Hepatocyte (in vitro differentiated cells): ENCODE data around the gene PCDHGC3. TPM values are rescaled to one million over a fixed set of nuclear protein-coding genes. Genes with fewer than 3 reads are reported as not detected.

Experiments
- DNase-seq: peaks from one replicate; pipeline ENCODE4 v3.0.0-alpha.2; 2016; ENCODE audit warnings: low spot score
- H2AFZ ChIP-seq: fragments of 200-600 bp; sonication (generic); 2 replicates; pipeline ENCODE4 v1.6.0; 2016; ENCODE audit warnings: antibody characterized with exemption, mild to moderate bottlenecking
- H3K27ac ChIP-seq: fragments of 200-600 bp; sonication (generic); 2 replicates; pipeline ENCODE4 v1.5.1; 2016; ENCODE audit warnings: mild to moderate bottlenecking
- H3K27me3 ChIP-seq: fragments of 200-600 bp; sonication (generic); 2 replicates; pipeline ENCODE4 v1.6.1; 2016
- H3K36me3 ChIP-seq: fragments of 200-600 bp; sonication (generic); replicated peaks from 2 replicates; pipeline ENCODE4 v1.5.1; 2016; ENCODE audit warnings: low read depth; ENCODE audit not compliant: insufficient read depth
- H3K4me1 ChIP-seq: fragments of 200-600 bp; sonication (generic); 2 replicates; pipeline ENCODE4 v1.5.1; 2016; ENCODE audit warnings: mild to moderate bottlenecking, moderate library complexity; ENCODE audit not compliant: insufficient read depth
- H3K4me2 ChIP-seq: fragments of 200-600 bp; sonication (generic); 2 replicates; pipeline ENCODE4 v1.6.0; 2016
- H3K4me3 ChIP-seq: fragments of 200-600 bp; sonication (generic); 2 replicates; pipeline ENCODE4 v1.5.1; 2016; ENCODE audit warnings: mild to moderate bottlenecking
- H3K79me2 ChIP-seq: fragments of 200-600 bp; sonication (generic); 2 replicates; pipeline ENCODE4 v1.6.0; 2017; ENCODE audit warnings: mild to moderate bottlenecking
- H3K9me2 ChIP-seq: fragments of 200-600 bp; sonication (generic); replicated peaks from 2 replicates; pipeline ENCODE4 v1.6.0; 2017; ENCODE audit warnings: mild to moderate bottlenecking; ENCODE audit not compliant: insufficient read depth
- H3K9me3 ChIP-seq: fragments of 200-600 bp; sonication (generic); 2 replicates; pipeline ENCODE4 v1.5.1; 2016; ENCODE audit warnings: low read depth, mild to moderate bottlenecking
- H4K20me1 ChIP-seq: fragments of 200-600 bp; sonication (generic); 2 replicates; pipeline ENCODE4 v1.6.0; 2016; ENCODE audit warnings: mild to moderate bottlenecking; ENCODE audit not compliant: insufficient read depth, poor library complexity, severe bottlenecking
- EZH2 ChIP-seq: fragments of 200-600 bp; sonication (generic); IDR thresholded peaks from 2 replicates; pipeline ENCODE4 v1.6.1; 2016; ENCODE audit warnings: antibody characterized with exemption, mild to moderate bottlenecking, borderline replicate concordance
- EZH2phosphoT487 ChIP-seq: fragments of 200-600 bp; sonication (generic); IDR thresholded peaks from one replicate; pipeline ENCODE4 v1.6.1; 2018; ENCODE audit warnings: antibody characterized with exemption, mild to moderate bottlenecking, low read depth, moderate library complexity; ENCODE audit not compliant: unreplicated experiment, severe bottlenecking
- WGBS: methylation state at CpG from one replicate; pipeline ENCODE4 v1.1.6; 2016; ENCODE audit warnings: low lambda C conversion rate; ENCODE audit errors: missing lambda C conversion rate; 5-methylcytosine and 5-hydroxymethylcytosine counted together
- polyA plus RNA-seq: library from polyadenylated mRNA; unstranded; fragments of >200 nt; fragmentation: Nextera tagmentation; extraction: Ambion mirVana; gene quantifications from 2 replicates; pipeline ENCODE4 v1.2.1, GENCODE V29; 2016
- total RNA-seq: library from RNA; depleted of rRNA; stranded (reverse); fragments of >200 nt; gene quantifications from 2 replicates; pipeline ENCODE4 v1.2.3, GENCODE V29; 2014
- TF ChIP-seq, protein P1 (sequence below): fragments of 200-600 bp; sonication (generic); IDR thresholded peaks from 2 replicates; pipeline ENCODE4 v1.5.1; 2016; ENCODE audit warnings: antibody characterized with exemption, mild to moderate bottlenecking; ENCODE audit not compliant: poor library complexity

The PCDHGC3 gene
- total and polyA plus RNA-seq, 2 experiments from 2014 or later = 18.9 to 40.8 TPM

DNA sequence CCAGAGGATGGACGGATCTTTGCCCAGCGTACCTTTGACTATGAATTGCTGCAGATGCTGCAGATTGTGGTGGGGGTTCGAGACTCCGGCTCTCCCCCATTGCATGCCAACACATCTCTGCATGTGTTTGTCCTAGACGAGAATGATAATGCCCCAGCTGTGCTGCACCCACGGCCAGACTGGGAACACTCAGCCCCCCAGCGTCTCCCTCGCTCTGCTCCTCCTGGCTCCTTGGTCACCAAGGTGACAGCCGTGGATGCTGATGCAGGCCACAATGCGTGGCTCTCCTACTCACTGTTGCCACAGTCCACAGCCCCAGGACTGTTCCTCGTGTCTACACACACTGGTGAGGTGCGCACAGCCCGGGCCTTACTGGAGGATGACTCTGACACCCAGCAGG, 15.0 kb downstream of the PCDHGC3 start:
- Histone ChIP-seq H3K79me2 (peaks cover 5% of the 10 kb centered on the region), H3K4me2 (no peak overlapping the region), H3K9me2 (no peaks in the 10 kb centered on the region), H3K27ac (no peak overlapping the region), H3K9me3 (no peaks in the 10 kb centered on the region), H3K4me3 (no peak overlapping the region), H2AFZ (no peak overlapping the region), H4K20me1 (no peaks in the 10 kb centered on the region), H3K36me3 (no peaks in the 10 kb centered on the region), H3K27me3 (peaks cover 29% of the 10 kb centered on the region), H3K4me1 (peaks cover 19% of the 10 kb centered on the region)
- DNase-seq = no peak
- TF ChIP-seq, protein P1, sequence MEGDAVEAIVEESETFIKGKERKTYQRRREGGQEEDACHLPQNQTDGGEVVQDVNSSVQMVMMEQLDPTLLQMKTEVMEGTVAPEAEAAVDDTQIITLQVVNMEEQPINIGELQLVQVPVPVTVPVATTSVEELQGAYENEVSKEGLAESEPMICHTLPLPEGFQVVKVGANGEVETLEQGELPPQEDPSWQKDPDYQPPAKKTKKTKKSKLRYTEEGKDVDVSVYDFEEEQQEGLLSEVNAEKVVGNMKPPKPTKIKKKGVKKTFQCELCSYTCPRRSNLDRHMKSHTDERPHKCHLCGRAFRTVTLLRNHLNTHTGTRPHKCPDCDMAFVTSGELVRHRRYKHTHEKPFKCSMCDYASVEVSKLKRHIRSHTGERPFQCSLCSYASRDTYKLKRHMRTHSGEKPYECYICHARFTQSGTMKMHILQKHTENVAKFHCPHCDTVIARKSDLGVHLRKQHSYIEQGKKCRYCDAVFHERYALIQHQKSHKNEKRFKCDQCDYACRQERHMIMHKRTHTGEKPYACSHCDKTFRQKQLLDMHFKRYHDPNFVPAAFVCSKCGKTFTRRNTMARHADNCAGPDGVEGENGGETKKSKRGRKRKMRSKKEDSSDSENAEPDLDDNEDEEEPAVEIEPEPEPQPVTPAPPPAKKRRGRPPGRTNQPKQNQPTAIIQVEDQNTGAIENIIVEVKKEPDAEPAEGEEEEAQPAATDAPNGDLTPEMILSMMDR = no peak
- TF ChIP-seq EZH2 (no peak), EZH2phosphoT487 (no peak)
- 95% methylated on average over 13 of the region's 13 CpGs for WGBS

DNA sequence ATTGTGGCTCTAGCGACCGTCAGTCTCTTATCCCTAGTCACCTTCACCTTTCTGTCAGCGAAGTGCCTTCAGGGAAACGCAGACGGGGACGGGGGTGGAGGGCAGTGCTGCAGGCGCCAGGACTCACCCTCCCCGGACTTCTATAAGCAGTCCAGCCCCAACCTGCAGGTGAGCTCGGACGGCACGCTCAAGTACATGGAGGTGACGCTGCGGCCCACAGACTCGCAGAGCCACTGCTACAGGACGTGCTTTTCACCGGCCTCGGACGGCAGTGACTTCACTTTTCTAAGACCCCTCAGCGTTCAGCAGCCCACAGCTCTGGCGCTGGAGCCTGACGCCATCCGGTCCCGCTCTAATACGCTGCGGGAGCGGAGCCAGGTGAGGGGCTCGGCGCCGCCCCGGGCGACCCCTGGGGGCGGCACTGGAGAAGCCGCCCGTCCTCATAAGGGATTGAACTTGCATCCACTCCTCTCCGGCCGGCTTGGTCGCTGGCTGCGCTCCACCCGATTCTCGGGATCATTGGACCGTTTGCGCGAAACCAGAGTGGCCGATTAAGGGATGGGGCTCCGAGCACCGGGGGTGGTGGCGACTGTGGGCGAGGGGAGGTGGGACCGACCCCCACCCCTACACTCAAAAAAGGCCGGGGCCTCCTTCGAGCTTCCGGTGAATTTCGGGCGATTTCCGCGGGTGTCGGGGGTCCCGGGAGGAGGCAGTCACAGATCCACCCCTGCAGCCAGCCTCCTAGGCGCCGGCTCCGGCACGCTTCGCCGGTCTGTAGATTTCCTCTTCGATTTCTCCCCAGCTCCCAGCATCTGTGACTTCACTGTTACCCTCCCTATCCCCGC, 15.8 kb downstream of the PCDHGC3 start:
- no peak for DNase-seq
- 38% methylated on average over 56 of the region's 66 CpGs for WGBS
- Histone ChIP-seq H4K20me1 (no peaks in the 10 kb centered on the region), H3K4me3 (no peak overlapping the region), H3K9me3 (no peaks in the 10 kb centered on the region), H2AFZ (no peak overlapping the region), H3K27me3 (peaks cover 27% of the 10 kb centered on the region), H3K36me3 (no peaks in the 10 kb centered on the region), H3K9me2 (no peaks in the 10 kb centered on the region), H3K79me2 (peaks cover under 1% of the 10 kb centered on the region), H3K4me2 (peak overlapping the region; percentile 70), H3K27ac (no peak overlapping the region), H3K4me1 (peaks cover 19% of the 10 kb centered on the region)
- peak; percentile 60 for TF ChIP-seq EZH2phosphoT487
- TF ChIP-seq, protein P1 = no peak

DNA sequence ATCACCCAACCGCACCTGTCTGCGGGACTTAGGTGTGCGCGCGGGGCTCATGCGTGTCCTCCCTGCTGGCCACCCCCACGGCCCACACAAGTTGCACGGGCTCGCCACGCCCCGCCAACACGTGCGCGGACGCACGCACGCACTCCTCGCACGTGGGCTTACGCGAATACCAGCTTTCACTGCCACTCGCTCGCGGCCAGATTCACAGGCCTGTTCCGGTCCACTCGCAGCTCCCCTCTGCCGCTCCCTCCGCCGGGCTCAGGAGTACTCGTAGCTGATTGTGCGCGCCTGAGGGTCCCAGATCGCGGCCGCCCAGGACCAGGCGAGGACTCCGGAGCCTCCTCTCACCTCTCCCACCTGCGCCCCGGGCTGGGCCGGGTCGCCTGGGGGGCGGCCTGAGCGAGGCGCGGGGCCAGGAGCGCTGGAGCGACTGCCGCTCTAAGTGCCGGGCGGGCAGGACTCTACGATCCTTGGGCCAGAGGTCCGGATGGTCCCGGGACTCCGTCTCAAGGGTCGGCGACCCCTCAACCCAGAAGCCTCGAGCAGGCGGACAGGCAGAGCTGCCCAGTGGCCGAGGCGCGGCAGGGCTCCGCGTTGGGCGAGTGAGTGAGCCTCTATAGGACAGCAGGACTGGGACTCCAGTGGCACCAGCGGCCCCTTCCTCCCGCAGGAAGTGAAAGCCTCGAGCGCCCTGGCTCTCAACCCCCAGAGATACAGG, 16.6 kb downstream of the PCDHGC3 start:
- DNase-seq = no peak
- no peak for TF ChIP-seq EZH2
- TF ChIP-seq, protein P1 = no peak
- no peak for TF ChIP-seq EZH2phosphoT487
- no peaks in the 10 kb centered on the region for H3K9me3 ChIP-seq
- 39% methylated on average over 63 of the region's 68 CpGs for WGBS
- peak overlapping the region; percentile 70 for H3K4me2 ChIP-seq
- peaks cover 19% of the 10 kb centered on the region for H3K4me1 ChIP-seq
- H4K20me1 ChIP-seq = no peaks in the 10 kb centered on the region
- H3K36me3 ChIP-seq = no peaks in the 10 kb centered on the region
- H2AFZ ChIP-seq = no peak overlapping the region
- no peaks in the 10 kb centered on the region for H3K9me2 ChIP-seq
- H3K27ac ChIP-seq = no peak overlapping the region
- H3K27me3 ChIP-seq = peaks cover 27% of the 10 kb centered on the region
- no peak overlapping the region for H3K4me3 ChIP-seq
- no peaks in the 10 kb centered on the region for H3K79me2 ChIP-seq
